CD4-positive, alpha-beta T cell treated with Interleukin-15 for 4 hours (primary cell): ENCODE results near the gene MMP25.
"Not testable (repeated sequence)": the region's sequence is repeated elsewhere in the genome, so short reads cannot be mapped to it uniquely, and the experiment has no call there.

ENCODE experiments used
- DNase-seq: peaks from one replicate; pipeline ENCODE4 v3.0.0-alpha.2; 2020; ENCODE audit warnings: low spot score

MMP25 gene

GRCh38 chr16:3073448-3073847 is 27.1 kb downstream of the MMP25 start:
- no peak for DNase-seq

GRCh38 chr16:3074860-3075522 is 28.6 kb downstream of the MMP25 start:
- peak; percentile 90 for DNase-seq

DNA sequence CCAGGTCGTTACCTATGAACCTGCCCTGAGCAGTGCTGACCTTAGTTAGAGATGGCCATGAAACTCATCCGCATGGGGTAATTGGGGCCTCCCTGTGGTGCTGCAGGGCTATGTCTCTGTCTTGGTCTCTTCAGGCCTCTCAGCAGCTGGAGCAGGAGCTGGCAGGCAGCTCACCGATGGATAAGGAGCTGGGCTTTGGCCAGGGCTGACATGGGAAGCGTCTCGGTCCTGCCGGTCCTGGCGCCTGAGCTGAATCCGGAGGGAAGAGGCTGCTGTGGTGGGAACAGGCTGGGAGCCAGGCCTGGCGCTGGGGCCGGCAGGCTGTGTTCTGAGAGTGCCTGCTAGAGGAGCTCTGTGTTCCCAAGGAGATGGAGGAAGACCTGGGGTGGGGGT is 29.2 kb downstream of the MMP25 start:
- no peak for DNase-seq

DNA sequence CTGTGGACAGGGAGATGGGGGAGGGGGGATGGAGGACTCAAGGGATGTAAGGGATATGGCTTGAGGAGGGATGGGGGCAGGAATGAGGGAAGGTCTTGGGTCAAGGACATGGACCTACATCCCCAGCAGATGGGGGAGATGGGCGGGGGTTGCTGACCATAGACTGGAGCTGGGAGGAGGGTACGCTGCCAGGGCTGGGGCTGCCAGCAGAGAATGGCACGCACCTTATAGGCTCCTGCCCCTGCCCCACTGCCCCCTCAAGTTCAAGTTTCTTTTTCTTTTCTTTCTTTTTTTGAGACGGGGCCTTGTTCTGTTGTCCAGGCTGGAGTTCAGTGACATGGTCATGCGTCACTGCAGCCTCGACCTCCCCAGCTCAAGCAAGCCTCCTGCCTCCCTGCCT is 29.6 kb downstream of the MMP25 start:
- DNase-seq, result not testable (repeated sequence)

DNA sequence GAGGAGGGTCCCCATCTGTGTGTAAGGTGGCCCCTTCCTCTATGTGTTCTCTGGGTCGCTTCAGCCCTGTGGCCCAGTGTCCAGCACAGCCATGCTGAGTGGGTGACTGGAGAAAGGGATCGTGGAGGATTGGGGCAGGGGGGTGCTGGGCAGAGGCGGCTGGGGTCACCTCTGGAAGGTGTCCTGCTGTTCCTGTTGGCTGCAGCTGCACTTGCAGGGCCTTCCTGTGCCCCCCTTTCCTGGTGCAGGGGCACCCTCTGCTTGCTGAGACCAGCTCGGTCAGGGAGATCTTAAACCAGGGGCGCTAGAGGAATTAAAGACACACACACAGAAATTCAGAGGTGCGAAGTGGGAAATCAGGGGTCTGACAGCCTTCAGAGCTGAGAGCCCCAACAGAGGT is 30.2 kb downstream of the MMP25 start:
- no peak for DNase-seq

- no peak for DNase-seq
Measured at GRCh38 chr16:3080024-3080423, 33.7 kb downstream of the MMP25 start.

- not testable (repeated sequence) for DNase-seq
Measured at GRCh38 chr16:3081957-3082356, 35.6 kb downstream of the MMP25 start.

DNA sequence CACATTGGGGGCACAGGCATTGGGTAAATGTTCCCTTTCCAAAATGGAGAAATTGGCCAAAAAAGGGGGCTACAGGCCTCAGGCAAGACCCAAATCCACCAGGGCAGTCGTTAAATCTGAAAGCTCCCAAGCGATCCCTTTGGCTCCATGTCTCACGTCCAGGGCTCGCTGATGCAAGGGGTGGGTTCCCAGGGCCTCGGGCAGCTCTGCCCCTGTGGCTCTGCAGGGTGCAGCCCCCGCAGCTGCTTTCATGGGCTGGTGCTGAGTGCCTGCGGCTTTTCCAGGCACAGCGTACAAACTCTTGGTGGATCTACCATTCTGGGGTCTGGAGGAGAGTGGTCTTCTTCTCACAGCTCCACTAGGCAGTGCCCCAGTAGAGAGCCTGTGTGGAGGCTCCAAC is 37.0 kb downstream of the MMP25 start:
- not testable (repeated sequence) for DNase-seq

GRCh38 chr16:3084491-3084890 is 38.1 kb downstream of the MMP25 start:
- DNase-seq, result no peak

DNA sequence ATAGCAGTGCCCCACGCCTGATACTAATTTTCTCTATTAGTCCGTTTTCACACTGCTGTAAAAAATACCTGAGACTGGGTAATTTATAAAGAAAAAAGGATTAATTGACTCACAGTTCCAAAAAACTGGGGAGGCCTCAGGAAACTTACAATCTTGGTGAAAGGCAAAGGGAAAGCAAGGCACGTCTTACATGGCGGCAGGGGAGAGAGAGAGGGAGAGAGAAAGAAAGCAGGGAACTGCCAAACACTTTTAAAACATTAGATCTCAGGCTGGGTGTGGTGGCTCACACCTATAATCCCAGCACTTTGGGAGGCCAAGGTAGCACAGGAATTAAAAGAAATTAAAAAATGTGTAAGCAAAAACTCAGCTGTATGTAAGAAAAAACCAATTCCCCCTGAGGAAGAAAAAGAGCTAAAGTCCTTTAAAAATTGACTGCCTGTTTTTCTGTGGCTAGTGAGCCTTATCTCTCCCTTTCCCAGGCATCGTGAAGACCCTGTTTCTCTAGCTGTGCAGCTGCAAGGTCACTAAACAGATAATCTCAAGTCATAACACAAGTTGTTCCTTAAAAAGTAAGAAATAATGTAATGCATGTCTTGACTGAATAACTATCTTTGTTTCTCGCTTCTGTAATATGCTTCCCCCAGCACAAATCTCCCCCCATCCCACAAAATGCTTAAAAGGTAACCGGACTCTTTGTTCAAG is 38.8 kb downstream of the MMP25 start:
- no peak for DNase-seq

DNA sequence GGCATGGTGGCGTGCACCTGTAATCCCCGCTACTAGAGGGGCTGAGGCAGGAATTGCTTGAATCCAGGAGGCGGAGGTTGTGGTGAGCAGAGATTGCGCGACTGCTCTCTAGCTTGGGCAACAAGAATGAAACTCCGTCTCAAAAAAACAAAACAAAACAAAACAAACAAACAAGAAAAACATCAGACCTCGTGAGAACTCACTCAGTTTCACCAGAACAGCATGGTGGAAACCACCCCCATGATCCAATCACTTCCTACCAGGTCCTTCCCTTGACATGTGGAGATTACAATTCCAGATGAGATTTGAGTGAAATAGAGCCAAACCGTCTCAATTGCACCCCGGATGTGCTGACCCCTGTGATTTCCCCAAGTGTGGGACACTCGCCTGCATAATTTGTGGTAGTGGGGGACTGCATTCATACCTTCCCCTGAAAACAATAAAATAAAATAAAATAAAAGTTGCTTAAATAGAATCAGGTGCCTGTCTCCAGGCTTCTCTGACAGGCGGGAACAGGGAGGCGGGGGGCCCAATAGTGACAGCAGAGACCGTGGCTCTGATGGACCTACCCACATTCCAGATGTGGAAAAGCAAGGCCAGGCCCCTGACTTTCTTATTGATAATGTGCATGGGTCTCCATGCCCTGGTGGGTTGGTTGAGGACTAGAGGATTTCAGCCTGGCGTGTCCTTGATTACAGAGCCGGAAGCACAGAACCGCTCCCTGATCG is 39.7 kb downstream of the MMP25 start:
- DNase-seq, result no peak

- DNase-seq, result no peak
Measured at GRCh38 chr16:3086596-3087242, 40.4 kb downstream of the MMP25 start.

- no peak for DNase-seq
Measured at GRCh38 chr16:3087243-3088235, 41.2 kb downstream of the MMP25 start.

DNA sequence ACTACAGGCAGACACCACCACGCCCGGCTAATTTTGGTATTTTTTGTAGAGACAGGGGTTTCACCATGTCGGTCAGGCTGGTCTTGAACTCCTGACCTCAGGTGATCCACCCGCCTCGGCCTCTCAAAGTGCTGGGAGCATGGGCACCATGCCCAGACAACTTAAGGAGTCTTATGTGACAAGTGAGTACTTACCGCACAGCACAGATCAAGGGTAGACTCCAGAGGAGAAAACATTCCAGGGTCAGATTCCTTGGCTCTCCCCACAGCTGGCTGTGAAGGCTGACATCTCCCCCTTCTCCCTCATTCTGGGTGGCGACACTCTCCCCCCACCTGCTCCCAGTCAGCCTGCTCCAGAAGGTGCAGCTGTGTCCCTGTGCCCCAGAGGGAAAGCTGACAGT is 42.1 kb downstream of the MMP25 start:
- no peak for DNase-seq

- no peak for DNase-seq
Measured at GRCh38 chr16:3088925-3089716, 42.8 kb downstream of the MMP25 start.

- no peak for DNase-seq
Measured at GRCh38 chr16:3089717-3090592, 43.6 kb downstream of the MMP25 start.

DNA sequence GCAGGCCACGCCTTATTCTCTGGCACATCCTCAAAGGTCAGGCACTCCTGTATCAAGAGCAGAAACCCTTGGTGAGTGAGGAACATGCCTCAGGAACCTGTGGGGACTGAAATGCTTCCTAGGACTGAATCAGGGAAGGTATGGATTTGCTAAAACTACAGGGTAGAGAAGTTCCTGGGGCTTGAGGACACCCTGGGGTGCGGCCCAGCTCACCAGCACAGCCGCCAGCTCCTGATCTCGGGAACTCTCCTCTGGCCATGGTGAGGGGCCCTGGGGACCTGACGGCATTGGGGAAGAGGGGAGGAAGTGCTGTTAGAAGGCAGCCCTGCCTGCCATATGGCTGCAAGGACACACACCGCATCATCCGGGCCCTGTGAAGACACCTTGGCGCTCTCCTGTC is 45.2 kb downstream of the MMP25 start:
- no peak for DNase-seq

DNA sequence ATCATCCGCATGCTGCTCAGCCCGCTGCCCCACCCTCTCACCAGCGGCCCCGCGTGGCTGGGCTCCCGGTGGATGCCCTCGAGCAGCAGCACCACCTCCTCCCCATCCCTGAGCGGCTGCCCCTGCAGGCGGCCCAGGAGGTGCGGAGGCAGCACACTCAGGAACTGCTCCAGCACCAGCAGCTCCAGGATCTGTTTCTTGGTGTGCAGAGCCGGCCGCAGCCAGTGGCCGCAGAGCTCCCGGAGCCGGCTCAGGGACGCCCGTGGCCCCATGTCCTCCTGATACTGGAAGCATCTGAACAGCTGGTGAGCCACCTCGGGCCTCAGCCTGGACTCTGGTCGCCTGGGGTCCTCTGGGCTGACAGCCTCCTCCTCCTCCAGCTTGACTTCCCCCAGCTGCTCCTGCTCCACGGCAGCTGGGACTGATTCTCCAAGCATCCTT is 46.2 kb downstream of the MMP25 start:
- no peak for DNase-seq

GRCh38 chr16:3094289-3095027 is 48.1 kb downstream of the MMP25 start:
- peak; percentile 74 for DNase-seq
